GM21447 (cell line): Measurements from ENCODE around the gene RFX4.
A peak's percentile ranks its signal among the peaks of the same experiment; 100 is the strongest.
"Not testable (repeated sequence)": the region's sequence is repeated elsewhere in the genome, so short reads cannot be mapped to it uniquely, and the experiment has no call there.

Experiments used
- ATAC-seq: cut with Tn5 transposase; IDR thresholded peaks from one replicate; pipeline ENCODE4 v1.9.1; 2021; ENCODE audit not compliant: unreplicated experiment

Gene RFX4

DNA sequence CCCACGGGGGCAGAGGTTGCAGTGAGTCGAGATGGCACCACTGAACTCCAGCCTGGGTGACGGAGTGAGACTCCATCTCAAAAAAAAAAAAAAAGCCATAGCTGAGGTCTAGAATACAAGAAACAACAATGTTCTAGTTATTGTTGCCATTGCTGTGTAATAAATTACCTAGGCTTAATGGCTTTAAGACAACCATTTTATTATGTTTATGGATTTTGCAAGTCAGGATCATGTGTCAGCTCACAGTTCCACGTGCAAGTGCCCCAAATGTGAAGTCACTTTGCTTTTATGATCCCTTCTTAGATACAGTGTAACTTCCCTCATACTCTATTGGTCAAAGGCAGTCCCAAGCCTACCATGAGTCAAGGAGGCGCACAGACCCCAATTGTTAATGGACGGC is 142.1 kb downstream of the RFX4 start:
- ATAC-seq: no peak

- not testable (repeated sequence) for ATAC-seq
Measured at GRCh38 chr12:106726603-106727202, 143.9 kb downstream of the RFX4 start.

- ATAC-seq: no peak
Measured at GRCh38 chr12:106729611-106730010, 146.8 kb downstream of the RFX4 start.

DNA sequence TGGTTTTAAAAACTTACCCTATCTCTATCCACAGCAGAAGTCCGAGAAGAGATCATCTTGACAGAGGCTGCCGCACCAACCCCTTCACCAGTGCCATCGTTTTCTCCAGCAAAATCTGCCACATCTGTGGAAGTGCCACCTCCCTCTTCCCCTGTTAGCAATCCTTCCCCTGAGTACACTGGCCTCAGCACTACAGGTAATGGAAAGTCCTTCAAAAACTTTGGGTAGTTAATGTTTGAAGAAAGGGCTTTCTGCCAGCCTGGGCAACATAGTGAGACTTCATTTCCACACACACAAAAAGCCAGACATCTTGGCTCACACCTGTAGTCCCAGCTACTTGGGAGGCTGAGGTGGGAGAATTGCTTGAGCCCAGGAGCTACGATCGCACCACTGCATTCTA is 150.1 kb downstream of the RFX4 start:
- no peak for ATAC-seq

DNA sequence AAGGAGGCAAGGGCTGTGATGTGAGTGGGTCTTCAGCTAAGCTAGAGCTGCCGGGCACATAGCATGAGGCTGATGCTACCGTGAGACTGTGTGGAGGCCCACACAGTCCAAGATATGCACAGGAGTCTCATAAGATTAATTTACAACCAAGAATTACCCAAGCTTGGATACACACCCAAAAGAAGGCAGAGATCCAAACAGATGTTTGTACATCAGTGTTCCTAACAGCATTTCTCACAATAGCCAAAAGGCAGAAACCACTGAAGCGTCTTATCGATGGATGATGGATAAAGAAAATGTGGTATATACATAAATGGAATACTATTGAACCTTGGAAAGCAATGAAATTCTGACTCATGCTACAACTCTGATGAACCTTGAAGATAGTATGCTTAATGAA is 150.9 kb downstream of the RFX4 start:
- ATAC-seq: no peak

GRCh38 chr12:106736051-106736957 is 153.5 kb downstream of the RFX4 start:
- ATAC-seq: no peak

DNA sequence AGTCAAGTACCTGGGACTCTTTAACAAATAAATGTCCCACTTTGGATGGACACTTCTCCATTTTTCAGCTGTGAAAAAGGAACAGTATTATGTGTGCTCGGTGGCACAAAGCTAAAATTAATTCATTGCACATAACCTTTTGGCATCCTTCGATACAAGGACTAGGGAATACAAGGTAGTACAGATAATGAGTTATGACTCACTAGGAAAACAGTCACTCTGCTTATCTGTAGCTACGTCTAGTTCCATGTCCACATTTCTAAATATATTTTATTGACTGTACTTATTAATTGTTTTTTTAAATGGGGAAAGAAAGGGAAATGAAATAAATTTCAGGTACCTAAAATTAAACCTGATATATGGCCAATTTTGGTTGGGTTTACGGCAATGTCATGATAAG is 156.5 kb downstream of the RFX4 start:
- ATAC-seq: no peak

GRCh38 chr12:106739815-106740530 is 157.2 kb downstream of the RFX4 start:
- no peak for ATAC-seq

DNA sequence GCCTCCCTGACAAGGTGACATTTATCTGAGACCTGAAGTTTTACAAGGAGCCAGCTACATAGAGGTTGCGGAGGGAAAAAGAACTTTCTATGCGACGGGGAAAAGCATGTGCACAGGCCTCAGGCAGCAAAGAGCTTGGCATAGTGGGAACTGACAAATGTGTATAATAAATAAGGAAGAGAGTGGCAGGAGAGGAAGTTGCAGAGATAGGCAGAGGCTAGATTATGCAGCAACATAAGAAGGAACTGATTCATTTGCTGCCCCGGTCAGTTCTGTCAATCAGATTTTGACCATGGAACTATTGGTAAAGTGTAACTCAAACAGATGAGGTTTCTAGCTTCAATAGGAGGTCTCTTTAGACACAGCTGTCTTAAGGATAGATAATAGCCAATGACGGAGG is 158.0 kb downstream of the RFX4 start:
- ATAC-seq: no peak

DNA sequence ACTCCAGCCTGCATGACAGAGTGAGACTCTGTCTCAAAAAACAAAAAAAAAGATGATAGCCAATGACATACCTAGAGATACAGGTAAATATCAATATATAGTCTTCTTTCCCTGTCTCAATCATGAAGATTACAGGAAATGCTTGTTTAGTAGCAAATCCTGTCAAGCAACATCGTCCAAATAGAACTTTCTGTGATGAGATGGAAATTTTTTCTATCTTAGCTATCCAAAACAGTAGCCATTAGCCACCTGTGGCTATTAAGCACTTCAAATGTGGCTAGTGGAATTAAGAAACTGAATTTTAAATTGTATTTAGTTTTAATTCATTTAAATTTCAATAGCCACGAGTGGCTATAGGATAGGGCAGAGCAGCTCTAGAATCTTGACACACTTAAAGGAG is 158.4 kb downstream of the RFX4 start:
- no peak for ATAC-seq

- ATAC-seq: no peak
Measured at GRCh38 chr12:106743270-106743988, 160.6 kb downstream of the RFX4 start.

GRCh38 chr12:106744600-106744999 is 161.8 kb downstream of the RFX4 start:
- no peak for ATAC-seq

DNA sequence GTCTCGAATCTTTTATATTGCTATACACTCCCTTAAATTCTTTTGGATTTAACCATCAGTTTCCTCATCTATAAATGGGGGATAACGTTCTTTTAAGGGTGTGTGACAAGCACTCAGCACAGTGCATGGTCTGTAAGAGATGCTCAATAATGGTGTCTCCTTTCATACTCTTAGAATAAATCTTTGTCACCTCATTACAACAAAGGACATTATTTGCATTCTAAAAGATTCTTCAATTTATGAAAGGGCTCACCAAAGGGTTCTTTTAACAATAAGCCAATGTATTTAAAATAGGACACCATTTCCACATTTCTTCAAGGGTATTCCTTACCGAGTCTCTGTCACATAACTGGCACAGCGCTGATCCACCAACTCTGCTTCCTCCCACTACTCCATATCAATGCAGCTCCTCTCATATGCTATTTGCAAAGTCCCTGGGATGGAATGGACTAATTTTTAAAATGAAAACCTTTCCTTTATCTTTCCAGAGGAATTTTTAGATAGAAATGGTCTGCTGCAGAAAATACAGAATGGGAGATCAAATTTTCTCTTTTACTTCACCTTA is 162.5 kb downstream of the RFX4 start:
- ATAC-seq: no peak

DNA sequence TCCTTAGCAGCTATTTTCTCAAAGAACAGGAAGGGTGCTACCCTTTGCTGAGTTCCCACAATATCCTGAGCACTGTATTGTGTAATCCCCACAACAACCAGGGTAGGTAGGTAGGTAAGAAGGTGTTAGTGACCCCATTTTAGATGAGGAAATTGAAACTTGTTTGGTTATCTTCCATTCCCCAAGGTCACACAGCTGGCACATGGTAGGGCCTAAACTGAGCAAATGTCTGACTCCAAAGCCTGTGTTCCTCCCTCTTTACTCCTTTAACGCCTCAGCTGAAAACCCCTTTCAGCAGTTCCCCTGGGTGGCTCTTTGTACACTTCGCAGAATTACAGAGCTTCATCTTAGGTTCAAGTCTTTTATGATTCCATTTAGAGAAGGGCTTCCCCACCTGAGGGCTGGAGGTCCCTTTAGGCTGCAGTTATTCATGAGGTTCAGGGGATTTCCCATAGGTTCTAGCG is 165.2 kb downstream of the RFX4 start:
- ATAC-seq: peak; percentile 62

DNA sequence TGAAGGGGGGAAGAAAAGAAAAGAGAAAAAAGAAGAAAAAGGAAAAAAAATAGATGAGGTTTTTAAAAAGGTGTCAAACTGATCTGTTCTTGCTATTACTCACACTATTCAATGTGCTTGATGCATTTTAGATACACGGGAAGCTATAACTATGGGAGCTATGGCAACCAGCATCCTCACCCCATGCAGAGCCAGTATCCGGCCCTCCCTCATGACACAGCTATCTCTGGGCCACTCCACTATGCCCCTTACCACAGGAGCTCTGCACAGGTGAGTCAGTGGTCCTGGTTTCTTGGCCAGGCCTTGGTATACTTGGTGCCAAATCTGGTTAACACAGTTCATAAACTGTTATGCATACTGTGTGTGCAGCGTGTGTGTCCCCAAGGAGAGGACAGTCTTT is 167.7 kb downstream of the RFX4 start:
- ATAC-seq: no peak

- peak; percentile 99 for ATAC-seq
Measured at GRCh38 chr12:106753526-106753925, 170.7 kb downstream of the RFX4 start.

DNA sequence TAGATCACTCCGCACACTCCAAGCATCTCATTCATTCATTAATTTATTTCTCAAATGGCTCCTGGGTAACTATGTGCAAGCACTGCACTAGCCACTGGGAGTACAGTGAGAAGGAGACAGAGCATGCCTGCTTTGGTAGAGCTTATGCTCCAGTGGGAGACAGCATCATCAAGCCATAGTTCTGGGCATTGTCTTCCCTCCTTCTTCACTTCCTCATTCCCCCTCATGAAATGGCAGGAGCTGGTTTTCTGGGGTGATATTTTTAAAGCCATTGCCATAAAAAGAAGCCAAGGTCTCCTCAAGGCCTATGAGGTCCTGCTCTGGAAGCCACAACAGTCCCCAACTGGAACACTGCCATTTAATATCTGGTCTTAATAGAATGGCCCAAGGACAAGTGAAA is 171.5 kb downstream of the RFX4 start:
- ATAC-seq: no peak

- ATAC-seq: no peak
Measured at GRCh38 chr12:106757623-106758348, 175.0 kb downstream of the RFX4 start.

DNA sequence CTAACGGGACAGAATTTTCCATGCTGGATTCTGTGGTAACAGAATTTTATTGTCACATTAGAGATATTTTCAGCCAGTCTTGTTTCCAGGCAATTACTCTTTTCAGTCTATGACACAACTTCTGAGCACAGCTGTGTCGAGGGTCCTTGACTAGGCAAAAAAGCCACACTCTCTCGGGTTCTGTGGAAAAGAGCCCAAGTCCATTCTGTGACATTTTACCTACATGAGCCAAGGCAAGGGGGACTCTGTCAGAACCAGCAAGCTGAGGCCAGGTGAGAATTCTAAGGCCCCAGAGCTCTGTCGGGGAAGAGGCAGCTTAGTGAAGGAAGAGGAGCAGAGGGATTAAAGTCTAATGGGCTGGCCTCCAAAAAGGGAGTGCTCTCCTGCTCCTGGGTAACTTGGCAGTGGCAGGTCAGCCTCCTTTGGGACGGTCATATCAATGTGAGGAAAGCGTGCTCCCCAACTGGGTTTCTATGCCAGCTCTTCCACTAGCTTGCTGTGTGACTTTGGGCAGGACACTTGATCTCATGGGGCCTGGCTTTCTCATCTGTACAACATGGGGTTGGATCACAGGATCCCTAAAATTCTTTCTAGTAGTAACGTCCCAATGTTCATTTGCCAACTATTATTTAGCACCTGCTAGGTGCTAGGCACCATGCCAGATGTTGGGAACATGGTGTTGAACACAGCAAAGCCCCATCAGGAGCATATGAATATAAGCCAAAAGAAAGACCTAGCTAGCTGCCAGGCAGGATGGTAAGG is 175.7 kb downstream of the RFX4 start:
- ATAC-seq: no peak
